K562 (cell line): Measurements from ENCODE around the gene ANKRD33. TPM values are rescaled to one million over a fixed set of nuclear protein-coding genes. Genes with fewer than 3 reads are reported as not detected.

Experiments used
- ATF7 ChIP-seq: fragments of 450-650 bp; IDR thresholded peaks from 2 replicates; pipeline ENCODE4 v1.7.1; 2014; ENCODE audit warnings: mild to moderate bottlenecking, moderate library complexity
- C11orf30 ChIP-seq: fragments of 450-650 bp; IDR thresholded peaks from 2 replicates; pipeline ENCODE4 v1.6.1; 2016; ENCODE audit warnings: low read depth, mild to moderate bottlenecking
- EWSR1 ChIP-seq: fragments of 450-650 bp; IDR thresholded peaks from 2 replicates; pipeline ENCODE4 v1.6.1; 2018; ENCODE audit warnings: borderline replicate concordance, mild to moderate bottlenecking, low read depth, moderate library complexity; ENCODE audit not compliant: partially characterized antibody
- FIP1L1 ChIP-seq: fragments of 200-400 bp; formaldehyde crosslinking; IDR thresholded peaks from 2 replicates; pipeline ENCODE4 v1.6.1; 2018; ENCODE audit warnings: mild to moderate bottlenecking, low read depth, low read length; ENCODE audit not compliant: poor library complexity, severe bottlenecking
- GATA2 ChIP-seq: sonication (generic); formaldehyde crosslinking; IDR thresholded peaks from 2 replicates; pipeline ENCODE4 v1.4.0; 2020; ENCODE audit warnings: mild to moderate bottlenecking, missing genetic modification reagents
- HINFP ChIP-seq: fragments of 450-650 bp; conservative IDR thresholded peaks from 2 replicates; pipeline ENCODE4 v1.6.1; 2016; ENCODE audit warnings: missing genetic modification characterization, low read depth, mild to moderate bottlenecking, control low read depth, missing compliant biosample characterization
- LARP7 ChIP-seq: fragments of 450-650 bp; IDR thresholded peaks from 2 replicates; pipeline ENCODE4 v1.6.1; 2016
- MTA3 ChIP-seq: fragments of 450-650 bp; formaldehyde crosslinking; IDR thresholded peaks from 2 replicates; pipeline ENCODE4 v1.6.1; 2017; ENCODE audit warnings: mild to moderate bottlenecking, borderline replicate concordance
- NFIC ChIP-seq: fragments of 450-650 bp; IDR thresholded peaks from 2 replicates; pipeline ENCODE4 v1.6.1; 2017; ENCODE audit warnings: mild to moderate bottlenecking, inconsistent platforms
- NFRKB ChIP-seq: fragments of 450-650 bp; IDR thresholded peaks from 2 replicates; pipeline ENCODE4 v1.6.1; 2016; ENCODE audit warnings: low read depth
- POLR2G ChIP-seq: fragments of 200-400 bp; formaldehyde crosslinking; IDR thresholded peaks from 2 replicates; pipeline ENCODE4 v1.6.1; 2017; ENCODE audit warnings: low read depth, mild to moderate bottlenecking, antibody characterized with exemption, low read length, moderate library complexity
- PREB ChIP-seq: sonication (generic); formaldehyde crosslinking; IDR thresholded peaks from 2 replicates; pipeline ENCODE4 v1.8.1; 2023; ENCODE audit warnings: mild to moderate bottlenecking, missing genetic modification reagents
- RBM17 ChIP-seq: fragments of 200-400 bp; formaldehyde crosslinking; IDR thresholded peaks from 2 replicates; pipeline ENCODE4 v1.6.1; 2017; ENCODE audit warnings: low read depth, mild to moderate bottlenecking, low read length, borderline replicate concordance
- RBM39 ChIP-seq: fragments of 200-400 bp; formaldehyde crosslinking; optimal IDR thresholded peaks from 2 replicates; pipeline ENCODE3; 2018; ENCODE audit warnings: low read depth, low read length
- STAT5A ChIP-seq: IDR thresholded peaks from 2 replicates; pipeline ENCODE4 v1.6.1; 2012; ENCODE audit warnings: low read length, inconsistent platforms, borderline replicate concordance
- THRA ChIP-seq: fragments of 450-650 bp; IDR thresholded peaks from 2 replicates; pipeline ENCODE4 v1.6.1; 2017; ENCODE audit warnings: mild to moderate bottlenecking, moderate library complexity
- ZNF174 ChIP-seq: fragments of 250-450 bp; sonication (Bioruptor Pico); IDR thresholded peaks from 2 replicates; pipeline ENCODE4 v1.4.0; 2020; ENCODE audit warnings: mild to moderate bottlenecking
- ZNF263 ChIP-seq: sonication (generic); formaldehyde crosslinking; IDR thresholded peaks from 2 replicates; pipeline ENCODE4 v1.8.0; 2022; ENCODE audit warnings: mild to moderate bottlenecking, missing genetic modification reagents, borderline replicate concordance
- ZNF354B ChIP-seq: fragments of 250-450 bp; sonication (Bioruptor Pico); IDR thresholded peaks from 2 replicates; pipeline ENCODE4 v1.4.0; 2020
- ZNF398 ChIP-seq: fragments of 250-450 bp; sonication (Bioruptor Pico); IDR thresholded peaks from 2 replicates; pipeline ENCODE4 v1.8.0; 2021; ENCODE audit warnings: moderate library complexity, mild to moderate bottlenecking, inconsistent platforms
- ZNF76 ChIP-seq: fragments of 250-450 bp; sonication (Bioruptor Pico); IDR thresholded peaks from 2 replicates; pipeline ENCODE4 v1.4.0; 2020; ENCODE audit warnings: mild to moderate bottlenecking, moderate library complexity, borderline replicate concordance
- ZNF785 ChIP-seq: fragments of 250-450 bp; sonication (Bioruptor Pico); IDR thresholded peaks from 2 replicates; pipeline ENCODE4 v1.4.0; 2020; ENCODE audit warnings: mild to moderate bottlenecking
- polyA plus RNA-seq, 8 experiments: library from polyadenylated mRNA; depleted of rRNA in 4 of 8; stranded (reverse) in 5 of 8; unstranded in 3 of 8; fragments of >200 nt; fragmentation: Nextera tagmentation in 2 of 8; fragmentation: Illumina TruSeq in 1 of 8; extraction: Ambion mirVana in 2 of 8; extraction: Trizol in 1 of 8; gene quantifications; 2 replicates each; pipeline versions ENCODE4 v1.2.1 to v1.2.3, GENCODE V29; 2011 to 2014; ENCODE audit warnings: inconsistent platforms in 1 of 8, missing spikeins in 1 of 8
- total RNA-seq, 7 experiments: library from RNA; depleted of rRNA in 6 of 7; stranded (reverse); fragments of >200 nt in 6 of 7; fragmentation: Illumina TruSeq in 2 of 7; extraction: Trizol in 2 of 7; gene quantifications; 2 replicates each; pipeline versions ENCODE4 v1.2.1 to v1.2.3, GENCODE V29; 2011 to 2021; ENCODE audit warnings: low replicate concordance in 1 of 7

Gene ANKRD33
- total and polyA plus RNA-seq, 9 of the 15 experiments (the other 6 are each of a cell fraction or from before 2014, with no cell fraction given), result 0.04 to 0.11 (median 0.07) TPM; not detected in 4

GRCh38 chr12:51911788-51912711 is 24.1 kb downstream of the ANKRD33 start (continued):
- TF ChIP-seq ZNF354B (no peak), MTA3 (peak; percentile 33; the same call in 1 of the 2 replicates), HINFP (no peak), NFRKB (no peak), RBM39 (peak; percentile 45), ZNF263 (CRISPR knock-in tag) (peak; percentile 5; the same call in 1 of the 2 replicates), ZNF76 (CRISPR knock-in tag) (0 out of 2 replicates have a peak, but pooled peaks have one; percentile 58), PREB (CRISPR knock-in tag) (no peak), EWSR1 (no peak), FIP1L1 (no peak), ZNF785 (CRISPR knock-in tag) (no peak), STAT5A (no peak), ZNF398 (CRISPR knock-in tag) (no peak), C11orf30 (no peak), RBM17 (no peak), THRA (no peak), GATA2 (CRISPR knock-in tag) (peak; percentile 69), POLR2G (no peak), NFIC (no peak), ATF7 (peak; percentile 27; the same call in 1 of the 2 replicates), LARP7 (no peak), ZNF174 (no peak)
